Activated CD4-positive, alpha-beta memory T cell treated with anti-CD3 and anti-CD28 coated beads for 36 hours (primary cell): ENCODE data around the gene ENDOU. TPM values are rescaled to one million over a fixed set of nuclear protein-coding genes. Genes with fewer than 3 reads are reported as not detected.

Experiments
- CTCF ChIA-PET: fragments of 350-600 bp; sonication (Branson Sonifier 250); formaldehyde crosslinking; loops from one replicate; lab custom pipeline; 2021; ENCODE audit warnings: antibody characterized with exemption, inconsistent platforms; lab: Charles Lee
- POLR2A ChIA-PET: fragments of 350-600 bp; sonication (Branson Sonifier 250); formaldehyde crosslinking; loops from one replicate; lab custom pipeline; 2021; ENCODE audit warnings: antibody characterized with exemption; lab: Charles Lee
- DNase-seq: peaks from one replicate; pipeline ENCODE4 v3.0.0-alpha.2; 2020
- H3K27ac Mint-ChIP-seq: one replicate; pipeline ENCODE4 v1.8.0; 2021; ENCODE audit warnings: mixed read lengths
- H3K27me3 Mint-ChIP-seq: one replicate; pipeline ENCODE4 v1.8.0; 2021; ENCODE audit warnings: mixed read lengths
- H3K36me3 Mint-ChIP-seq: one replicate; pipeline ENCODE4 v1.8.0; 2021; ENCODE audit warnings: mixed read lengths
- H3K4me1 Mint-ChIP-seq: one replicate; pipeline ENCODE4 v1.8.0; 2021; ENCODE audit warnings: low read depth, mixed read lengths
- H3K4me3 Mint-ChIP-seq: one replicate; pipeline ENCODE4 v1.8.0; 2021; ENCODE audit warnings: mild to moderate bottlenecking, mixed read lengths
- H3K9me3 Mint-ChIP-seq: one replicate; pipeline ENCODE4 v1.8.0; 2021; ENCODE audit warnings: mixed read lengths
- intact Hi-C: fragments of 100-400 bp; cut with micrococcal nuclease; formaldehyde crosslinking; loops from one replicate; pipeline ENCODE4 v1.15.1; 2023
- total RNA-seq, 2 experiments: library from RNA; stranded (reverse); gene quantifications; one replicate each; pipeline ENCODE4 v1.2.3, GENCODE V29; 2021

The ENDOU gene
- total RNA-seq, 2 experiments from 2014 or later: not detected

- Mint-ChIP-seq H3K27me3 (no peaks in the 10 kb centered on the region), H3K4me1 (peaks cover 29% of the 10 kb centered on the region), H3K4me3 (no peak overlapping the region), H3K27ac (no peak overlapping the region), H3K36me3 (no peaks in the 10 kb centered on the region), H3K9me3 (no peaks in the 10 kb centered on the region)
- CTCF ChIA-PET: interaction anchor here (0.7 to 15.9 kb wide), 32 partner anchors 10 to 709 kb away, joined by 3 to 837 read pairs (median 7); partner anchors contain the start of genes ENDOU, HDAC7, RAPGEF3 and SLC48A1
- POLR2A ChIA-PET: interaction anchor here (0.7 to 2.9 kb wide), 6 partner anchors 18 to 87 kb away, joined by 3 to 9 read pairs (median 3); partner anchors contain the start of gene RAPGEF3
- DNase-seq: peak; percentile 82
- intact Hi-C loops: no loop called here
These were observed 16.0 kb upstream of the ENDOU start for GRCh38 chr12:47741340-47741703.

GRCh38 chr12:47740606-47741339 lies 15.5 kb upstream of the ENDOU start:
- ChIA-PET POLR2A (interaction anchor here (0.7 to 2.9 kb wide), 6 partner anchors 18 to 111 kb away, joined by 3 to 9 read pairs (median 3); partner anchors contain the start of gene RAPGEF3), CTCF (interaction anchor here (0.6 to 15.9 kb wide), 21 partner anchors 9 to 223 kb away, joined by 3 to 837 read pairs (median 10); partner anchors contain the start of genes ENDOU, HDAC7, RAPGEF3 and SLC48A1)
- H3K27me3 Mint-ChIP-seq: no peaks in the 10 kb centered on the region
- H3K36me3 Mint-ChIP-seq: no peaks in the 10 kb centered on the region
- no peaks in the 10 kb centered on the region for H3K9me3 Mint-ChIP-seq
- no peak for DNase-seq
- intact Hi-C loops: no loop called here
- H3K4me3 Mint-ChIP-seq: no peak overlapping the region
- peaks cover 29% of the 10 kb centered on the region for H3K4me1 Mint-ChIP-seq
- no peak overlapping the region for H3K27ac Mint-ChIP-seq

GRCh38 chr12:47739979-47740378 lies 14.7 kb upstream of the ENDOU start:
- ChIA-PET CTCF (interaction anchor here (0.6 to 15.9 kb wide), 10 partner anchors 9 to 224 kb away, joined by 3 to 837 read pairs (median 60); partner anchors contain the start of genes ENDOU, RAPGEF3, SLC48A1 and TMEM106C), POLR2A (interaction anchor here (0.9 kb wide), 1 partner anchor 112 kb away, joined by 3 read pairs; no protein-coding TSS in a partner anchor)
- peaks cover 29% of the 10 kb centered on the region for H3K4me1 Mint-ChIP-seq
- no peak overlapping the region for H3K4me3 Mint-ChIP-seq
- no peaks in the 10 kb centered on the region for H3K9me3 Mint-ChIP-seq
- intact Hi-C loops: no loop called here
- no peaks in the 10 kb centered on the region for H3K27me3 Mint-ChIP-seq
- H3K27ac Mint-ChIP-seq: peak overlapping the region; percentile 57
- no peaks in the 10 kb centered on the region for H3K36me3 Mint-ChIP-seq
- no peak for DNase-seq

- Mint-ChIP-seq H3K9me3 (no peaks in the 10 kb centered on the region), H3K27me3 (no peaks in the 10 kb centered on the region), H3K4me1 (peaks cover 29% of the 10 kb centered on the region), H3K36me3 (no peaks in the 10 kb centered on the region), H3K27ac (no peak overlapping the region), H3K4me3 (no peak overlapping the region)
- intact Hi-C loops: no loop called here
- CTCF ChIA-PET: interaction anchor here (1.2 to 15.9 kb wide), 6 partner anchors 18 to 224 kb away, joined by 3 to 837 read pairs (median 238); partner anchors contain the start of genes RAPGEF3, SLC48A1 and TMEM106C
- POLR2A ChIA-PET: no interaction called here
- DNase-seq: no peak
These were observed 14.0 kb upstream of the ENDOU start for GRCh38 chr12:47739297-47739696.

GRCh38 chr12:47737936-47738594 lies 12.8 kb upstream of the ENDOU start:
- Mint-ChIP-seq H3K27ac (no peak overlapping the region), H3K9me3 (no peaks in the 10 kb centered on the region), H3K27me3 (no peaks in the 10 kb centered on the region), H3K4me3 (no peak overlapping the region), H3K4me1 (peaks cover 23% of the 10 kb centered on the region), H3K36me3 (no peaks in the 10 kb centered on the region)
- no peak for DNase-seq
- intact Hi-C loops: no loop called here
- CTCF ChIA-PET: interaction anchor here (0.9 to 15.9 kb wide), 3 partner anchors 22 to 101 kb away, joined by 3 to 837 read pairs (median 115); partner anchors contain the start of gene SLC48A1
- POLR2A ChIA-PET: interaction anchor here (2.2 kb wide), 1 partner anchor 95 kb away, joined by 5 read pairs; no protein-coding TSS in a partner anchor

GRCh38 chr12:47736877-47737676 lies 11.8 kb upstream of the ENDOU start:
- no peaks in the 10 kb centered on the region for H3K36me3 Mint-ChIP-seq
- ChIA-PET POLR2A (interaction anchor here (2.2 kb wide), 1 partner anchor 96 kb away, joined by 5 read pairs; no protein-coding TSS in a partner anchor), CTCF (interaction anchor here (1.0 to 15.9 kb wide), 4 partner anchors 18 to 101 kb away, joined by 3 to 837 read pairs (median 6); partner anchors contain the start of gene SLC48A1)
- H3K9me3 Mint-ChIP-seq: no peaks in the 10 kb centered on the region
- no peak for DNase-seq
- intact Hi-C loops: no loop called here
- H3K4me1 Mint-ChIP-seq: peaks cover 20% of the 10 kb centered on the region
- H3K27ac Mint-ChIP-seq: no peak overlapping the region
- H3K4me3 Mint-ChIP-seq: no peak overlapping the region
- H3K27me3 Mint-ChIP-seq: no peaks in the 10 kb centered on the region

- intact Hi-C loops: no loop called here
- Mint-ChIP-seq H3K4me1 (peaks cover 16% of the 10 kb centered on the region), H3K4me3 (no peak overlapping the region), H3K9me3 (no peaks in the 10 kb centered on the region), H3K27me3 (no peaks in the 10 kb centered on the region), H3K36me3 (no peaks in the 10 kb centered on the region), H3K27ac (no peak overlapping the region)
- no peak for DNase-seq
- ChIA-PET CTCF (interaction anchor here (1.0 to 15.9 kb wide), 4 partner anchors 17 to 102 kb away, joined by 3 to 837 read pairs (median 6); partner anchors contain the start of gene SLC48A1), POLR2A (interaction anchor here (2.2 kb wide), 1 partner anchor 97 kb away, joined by 5 read pairs; no protein-coding TSS in a partner anchor)
These were observed 10.9 kb upstream of the ENDOU start for GRCh38 chr12:47736216-47736615.

GRCh38 chr12:47735649-47736048 lies 10.4 kb upstream of the ENDOU start:
- H3K4me1 Mint-ChIP-seq: peaks cover 13% of the 10 kb centered on the region
- no peak overlapping the region for H3K4me3 Mint-ChIP-seq
- H3K36me3 Mint-ChIP-seq: no peaks in the 10 kb centered on the region
- no peak overlapping the region for H3K27ac Mint-ChIP-seq
- ChIA-PET POLR2A (no interaction called here), CTCF (interaction anchor here (1.0 to 15.9 kb wide), 3 partner anchors 17 to 103 kb away, joined by 3 to 837 read pairs (median 7); partner anchors contain the start of gene SLC48A1)
- no peaks in the 10 kb centered on the region for H3K27me3 Mint-ChIP-seq
- DNase-seq: no peak
- no peaks in the 10 kb centered on the region for H3K9me3 Mint-ChIP-seq
- intact Hi-C loops: no loop called here

- Mint-ChIP-seq H3K36me3 (no peaks in the 10 kb centered on the region), H3K27me3 (no peaks in the 10 kb centered on the region), H3K4me3 (no peak overlapping the region), H3K4me1 (peaks cover 6% of the 10 kb centered on the region), H3K9me3 (no peaks in the 10 kb centered on the region), H3K27ac (no peak overlapping the region)
- ChIA-PET CTCF (interaction anchor here (6.8 to 15.9 kb wide), 2 partner anchors 7 to 39 kb away, joined by 74 to 837 read pairs; partner anchors contain the start of gene SLC48A1), POLR2A (no interaction called here)
- DNase-seq: no peak
- intact Hi-C loops: no loop called here
These were observed 9.6 kb upstream of the ENDOU start for GRCh38 chr12:47734725-47735480.

- intact Hi-C loops: no loop called here
- Mint-ChIP-seq H3K27me3 (no peaks in the 10 kb centered on the region), H3K36me3 (no peaks in the 10 kb centered on the region), H3K9me3 (no peaks in the 10 kb centered on the region), H3K4me1 (no peaks in the 10 kb centered on the region), H3K4me3 (no peak overlapping the region), H3K27ac (no peak overlapping the region)
- ChIA-PET CTCF (interaction anchor here (1.8 to 15.9 kb wide), 3 partner anchors 9 to 40 kb away, joined by 8 to 837 read pairs (median 74); partner anchors contain the start of gene SLC48A1), POLR2A (interaction anchor here (1.3 kb wide), 1 partner anchor 36 kb away, joined by 3 read pairs; no protein-coding TSS in a partner anchor)
- DNase-seq: no peak
These were observed 7.9 kb upstream of the ENDOU start for GRCh38 chr12:47733142-47733541.
